GM12878 (cell line): Measurements from ENCODE around the gene ZNF407. TPM values are rescaled to one million over a fixed set of nuclear protein-coding genes. Genes with fewer than 3 reads are reported as not detected.

Experiments used
- ATAC-seq: fragments of 200-7000 bp; cut with Tn5 transposase; 3 replicates; pipeline ENCODE4 v1.9.1; 2020; ENCODE audit warnings: mild to moderate bottlenecking, moderate library complexity
- BruUV-seq: library from RNA; stranded (reverse); fragments of 400-500 nt; replicated peaks from 2 replicates; lab custom pipeline; 2021; lab: Mats Ljungman, UMichigan
- CTCF ChIA-PET: fragments of 300-600 bp; sonication (Branson Sonifier 250); formaldehyde crosslinking; extraction: SDS; loops from one replicate; lab custom pipeline; 2021; ENCODE audit warnings: inconsistent platforms; lab: Yijun Ruan, JAX
- POLR2A ChIA-PET: fragments of 350-600 bp; formaldehyde crosslinking; extraction: SDS; loops from one replicate; lab custom pipeline; 2021; ENCODE audit warnings: inconsistent platforms; lab: Charles Lee
- RAD21 ChIA-PET: fragments of 300-600 bp; sonication (Branson Sonifier 250); formaldehyde crosslinking; loops from one replicate; lab custom pipeline; 2023; ENCODE audit warnings: antibody characterized with exemption; ENCODE audit not compliant: unreplicated experiment; lab: Charles Lee
- SMC1A ChIA-PET: fragments of 300-600 bp; sonication (Branson Sonifier 250); formaldehyde crosslinking; loops from one replicate; lab custom pipeline; 2023; ENCODE audit not compliant: unreplicated experiment, uncharacterized antibody; lab: Charles Lee
- DNase-seq: peaks from one replicate; pipeline ENCODE4 v3.0.0-alpha.2; 2011; ENCODE audit warnings: low read depth, low spot score
- FAIRE-seq: peaks from 3 replicates; lab custom pipeline; 2011; peaks lifted over from hg19 to GRCh38; lab: Jason Lieb, UNC
- H2AFZ ChIP-seq: 2 replicates; pipeline ENCODE4 v1.6.0; 2011; ENCODE audit warnings: low read depth, low read length, control low read depth; ENCODE audit not compliant: control insufficient read depth
- H3K27ac ChIP-seq: 2 replicates; pipeline ENCODE4 v1.5.1; 2011; ENCODE audit warnings: control low read depth; ENCODE audit not compliant: control insufficient read depth, insufficient read depth
- H3K27me3 ChIP-seq, 2 experiments: replicated peaks in 1 of 2; 2 replicates each; pipeline versions ENCODE4 v1.6.0 to v1.6.1; 2011; ENCODE audit warnings: low read length in 1 of 2; ENCODE audit not compliant: control insufficient read depth in 2 of 2, insufficient read depth in 2 of 2
- H3K36me3 ChIP-seq, 2 experiments: 2 replicates each; pipeline ENCODE4 v1.5.1; 2011; ENCODE audit warnings: low read length in 1 of 2; ENCODE audit not compliant: control insufficient read depth in 2 of 2, insufficient read depth in 2 of 2
- H3K4me1 ChIP-seq: 2 replicates; pipeline ENCODE4 v1.6.1; 2011; ENCODE audit warnings: mild to moderate bottlenecking, low read length, moderate library complexity, mixed read lengths; ENCODE audit not compliant: control insufficient read depth, insufficient read depth
- H3K4me2 ChIP-seq: 2 replicates; pipeline ENCODE4 v1.6.0; 2011; ENCODE audit warnings: control low read depth; ENCODE audit not compliant: control insufficient read depth, insufficient read depth
- H3K4me3 ChIP-seq: fragments of 200-600 bp; sonication (generic); 2 replicates; pipeline ENCODE4 v1.5.1; 2016
- H3K79me2 ChIP-seq: 2 replicates; pipeline ENCODE4 v1.6.0; 2011; ENCODE audit warnings: low read length; ENCODE audit not compliant: control insufficient read depth, insufficient read depth
- H3K9ac ChIP-seq: 2 replicates; pipeline ENCODE4 v1.8.0; 2011; ENCODE audit warnings: low read length, control low read depth, mixed read lengths; ENCODE audit not compliant: control insufficient read depth, insufficient read depth
- H3K9me3 ChIP-seq: replicated peaks from 3 replicates; pipeline ENCODE4 v1.5.1; 2011; ENCODE audit warnings: mild to moderate bottlenecking, low read length; ENCODE audit not compliant: control insufficient read depth, insufficient read depth
- H4K20me1 ChIP-seq: 2 replicates; pipeline ENCODE4 v1.6.0; 2011; ENCODE audit not compliant: control insufficient read depth, insufficient read depth
- BACH1 ChIP-seq: fragments of 450-650 bp; IDR thresholded peaks from 2 replicates; pipeline ENCODE4 v1.6.1; 2017; ENCODE audit warnings: mild to moderate bottlenecking, borderline replicate concordance
- E4F1 ChIP-seq: fragments of 450-650 bp; IDR thresholded peaks from 2 replicates; pipeline ENCODE4 v1.6.1; 2018; ENCODE audit warnings: borderline replicate concordance, mild to moderate bottlenecking; ENCODE audit not compliant: partially characterized antibody
- ELK1 ChIP-seq: IDR thresholded peaks from 2 replicates; pipeline ENCODE4 v1.6.1; 2012; ENCODE audit warnings: low read depth, low read length, improper control_type of control experiment
- GABPA ChIP-seq: IDR thresholded peaks from 2 replicates; pipeline ENCODE4 v1.6.1; 2014; ENCODE audit warnings: antibody characterized with exemption, low read depth, mild to moderate bottlenecking, inconsistent platforms
- MLLT1 ChIP-seq: fragments of 450-650 bp; IDR thresholded peaks from 2 replicates; pipeline ENCODE4 v1.6.1; 2016; ENCODE audit warnings: mild to moderate bottlenecking
- MTA3 ChIP-seq: IDR thresholded peaks from 2 replicates; pipeline ENCODE4 v1.6.1; 2012; ENCODE audit warnings: low read length, inconsistent platforms, borderline replicate concordance
- NRF1 ChIP-seq: conservative IDR thresholded peaks from 2 replicates; pipeline ENCODE4 v1.6.1; 2011; ENCODE audit warnings: mild to moderate bottlenecking, low read depth, low read length, improper control_type of control experiment
- PAX5 ChIP-seq: IDR thresholded peaks from 2 replicates; pipeline ENCODE4 v1.6.1; 2011; ENCODE audit warnings: low read depth, low read length, borderline replicate concordance
- POLR2AphosphoS5 ChIP-seq: IDR thresholded peaks from 2 replicates; pipeline ENCODE4 v1.6.1; 2011; ENCODE audit warnings: mild to moderate bottlenecking, low read length, inconsistent platforms
- SMARCA5 ChIP-seq: fragments of 450-650 bp; IDR thresholded peaks from 2 replicates; pipeline ENCODE4 v1.6.1; 2017; ENCODE audit warnings: mild to moderate bottlenecking
- STAT1 ChIP-seq: fragments of 450-650 bp; conservative IDR thresholded peaks from 2 replicates; pipeline ENCODE4 v1.6.1; 2014; ENCODE audit warnings: antibody characterized with exemption, mild to moderate bottlenecking
- TAF1 ChIP-seq: IDR thresholded peaks from 2 replicates; pipeline ENCODE4 v1.6.1; 2011; ENCODE audit warnings: mild to moderate bottlenecking, low read depth, low read length, borderline replicate concordance
- YY1 ChIP-seq: IDR thresholded peaks from 2 replicates; pipeline ENCODE4 v1.6.1; 2011; ENCODE audit warnings: low read depth, mild to moderate bottlenecking, low read length
- WGBS: methylation state at CpG from one replicate; pipeline ENCODE4 v1.1.6; 2016; ENCODE audit warnings: low lambda C conversion rate; ENCODE audit not compliant: insufficient replicate concordance, insufficient coverage; ENCODE audit errors: missing lambda C conversion rate; 5-methylcytosine and 5-hydroxymethylcytosine counted together
- in situ Hi-C: fragments of 300-500 bp; cut with MboI; formaldehyde crosslinking; loops from 9 replicates; pipeline ENCODE4 v1.14.3; 2018; ENCODE audit warnings: mixed read lengths
- intact Hi-C: fragments of 100-400 bp; cut with micrococcal nuclease; formaldehyde crosslinking; loops from one replicate; pipeline ENCODE4 v1.14.2; 2022; ENCODE audit not compliant: unreplicated experiment
- polyA plus RNA-seq, 11 experiments: library from polyadenylated mRNA; depleted of rRNA in 4 of 11; unstranded in 6 of 11; stranded (reverse) in 5 of 11; fragments of >200 nt; fragmentation: Nextera tagmentation in 4 of 11; fragmentation: Illumina TruSeq in 1 of 11; extraction: Ambion mirVana in 4 of 11; extraction: Trizol in 1 of 11; gene quantifications; 1 replicate in 1 of 11; 2 replicates in 10 of 11; pipeline versions ENCODE4 v1.2.1 to v1.2.3, GENCODE V29; 2011 to 2016; ENCODE audit warnings: inconsistent platforms in 2 of 11, missing spikeins in 2 of 11, low read depth in 1 of 11
- total RNA-seq, 4 experiments: library from RNA; depleted of rRNA in 3 of 4; stranded (reverse); fragments of >200 nt in 3 of 4; fragmentation: Illumina TruSeq in 1 of 4; extraction: Trizol in 1 of 4; gene quantifications; 2 replicates each; pipeline versions ENCODE4 v1.2.1 to v1.2.3, GENCODE V29; 2013 to 2021
- TF ChIP-seq, protein P1 (sequence below): fragments of 450-650 bp; formaldehyde crosslinking; IDR thresholded peaks from 2 replicates; pipeline ENCODE4 v1.5.0; 2022; ENCODE audit warnings: mild to moderate bottlenecking, missing genetic modification characterization

ZNF407 gene
- total and polyA plus RNA-seq, 10 of the 15 experiments (the other 5 are each of a cell fraction or from before 2014, with no cell fraction given) = 0.69 to 11.6 (median 5.3) TPM

- TF ChIP-seq STAT1 = no peak
- TF ChIP-seq, all 136 proteins: peak for 0
Measured at GRCh38 chr18:75000920-75001319, 403.2 kb downstream of the ZNF407 start (continued).

DNA sequence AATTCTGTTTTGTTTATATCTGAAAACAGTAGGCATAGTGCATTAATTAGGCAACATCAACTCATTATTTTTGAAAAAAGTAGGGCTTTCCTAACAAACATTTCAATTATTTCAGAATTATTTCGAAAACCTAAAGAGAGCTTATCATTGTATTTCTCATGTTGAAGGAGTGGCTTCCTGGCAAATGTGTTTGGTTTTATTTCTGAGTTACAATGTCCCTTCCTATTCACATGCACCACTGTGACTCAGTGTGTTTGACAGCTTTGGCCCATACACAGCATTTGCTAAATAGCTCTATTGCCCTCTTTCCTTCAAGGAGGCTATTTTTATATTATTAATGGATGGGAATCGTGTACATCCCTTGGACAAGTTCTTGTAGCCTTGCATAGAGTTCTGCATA lies 405.4 kb downstream of the ZNF407 start:
- ChIA-PET SMC1A (interaction anchor here (1.4 kb wide), 1 partner anchor 10 kb away, joined by 4 read pairs; no protein-coding TSS in a partner anchor), RAD21 (no interaction called here), CTCF (interaction anchor here (1.0 kb wide), 1 partner anchor 22 kb away, joined by 3 read pairs; no protein-coding TSS in a partner anchor), POLR2A (no interaction called here)
- no peaks in the 10 kb centered on the region; a peak in 1 of 4 replicates for H3K36me3 ChIP-seq
- FAIRE-seq (no peak), DNase-seq (no peak), ATAC-seq (no peak)
- intact Hi-C loops = no loop called here
- no peak overlapping the region for H3K27ac ChIP-seq
- no peak overlapping the region for H3K4me2 ChIP-seq
- H3K9ac ChIP-seq = no peak overlapping the region
- BruUV-seq = no TSS peak
- no peak overlapping the region for H2AFZ ChIP-seq
- WGBS = 100% methylated on average over 2 of the region's 2 CpGs
- H3K4me3 ChIP-seq = no peak overlapping the region
- TF ChIP-seq ELK1 = no peak
- TF ChIP-seq BACH1 = no peak
- TF ChIP-seq PAX5 = no peak
- TF ChIP-seq YY1 = no peak
- no peak for TF ChIP-seq MTA3
- TF ChIP-seq E4F1 = no peak
- TF ChIP-seq NRF1 = no peak
- TF ChIP-seq, protein P1, sequence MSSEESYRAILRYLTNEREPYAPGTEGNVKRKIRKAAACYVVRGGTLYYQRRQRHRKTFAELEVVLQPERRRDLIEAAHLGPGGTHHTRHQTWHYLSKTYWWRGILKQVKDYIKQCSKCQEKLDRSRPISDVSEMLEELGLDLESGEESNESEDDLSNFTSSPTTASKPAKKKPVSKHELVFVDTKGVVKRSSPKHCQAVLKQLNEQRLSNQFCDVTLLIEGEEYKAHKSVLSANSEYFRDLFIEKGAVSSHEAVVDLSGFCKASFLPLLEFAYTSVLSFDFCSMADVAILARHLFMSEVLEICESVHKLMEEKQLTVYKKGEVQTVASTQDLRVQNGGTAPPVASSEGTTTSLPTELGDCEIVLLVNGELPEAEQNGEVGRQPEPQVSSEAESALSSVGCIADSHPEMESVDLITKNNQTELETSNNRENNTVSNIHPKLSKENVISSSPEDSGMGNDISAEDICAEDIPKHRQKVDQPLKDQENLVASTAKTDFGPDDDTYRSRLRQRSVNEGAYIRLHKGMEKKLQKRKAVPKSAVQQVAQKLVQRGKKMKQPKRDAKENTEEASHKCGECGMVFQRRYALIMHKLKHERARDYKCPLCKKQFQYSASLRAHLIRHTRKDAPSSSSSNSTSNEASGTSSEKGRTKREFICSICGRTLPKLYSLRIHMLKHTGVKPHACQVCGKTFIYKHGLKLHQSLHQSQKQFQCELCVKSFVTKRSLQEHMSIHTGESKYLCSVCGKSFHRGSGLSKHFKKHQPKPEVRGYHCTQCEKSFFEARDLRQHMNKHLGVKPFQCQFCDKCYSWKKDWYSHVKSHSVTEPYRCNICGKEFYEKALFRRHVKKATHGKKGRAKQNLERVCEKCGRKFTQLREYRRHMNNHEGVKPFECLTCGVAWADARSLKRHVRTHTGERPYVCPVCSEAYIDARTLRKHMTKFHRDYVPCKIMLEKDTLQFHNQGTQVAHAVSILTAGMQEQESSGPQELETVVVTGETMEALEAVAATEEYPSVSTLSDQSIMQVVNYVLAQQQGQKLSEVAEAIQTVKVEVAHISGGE (CRISPR knock-in tag) = no peak
- TF ChIP-seq GABPA = no peak
- TF ChIP-seq TAF1 = no peak
- no peak for TF ChIP-seq SMARCA5
- no peak for TF ChIP-seq POLR2AphosphoS5
- no peak for TF ChIP-seq MLLT1
- in situ Hi-C loops = no loop called here
- H4K20me1 ChIP-seq = no peaks in the 10 kb centered on the region
- no peaks in the 10 kb centered on the region for H3K9me3 ChIP-seq
- H3K4me1 ChIP-seq = no peaks in the 10 kb centered on the region
- no peaks in the 10 kb centered on the region for H3K27me3 ChIP-seq
- H3K79me2 ChIP-seq = no peaks in the 10 kb centered on the region
